ENCODE results near the gene DOCK4.

Gene DOCK4

GRCh38 chr7:112189691-112190090 is 16.5 kb downstream of the DOCK4 start:
- DNase-seq (ENCODE audit: low spot score): no peak

DNA sequence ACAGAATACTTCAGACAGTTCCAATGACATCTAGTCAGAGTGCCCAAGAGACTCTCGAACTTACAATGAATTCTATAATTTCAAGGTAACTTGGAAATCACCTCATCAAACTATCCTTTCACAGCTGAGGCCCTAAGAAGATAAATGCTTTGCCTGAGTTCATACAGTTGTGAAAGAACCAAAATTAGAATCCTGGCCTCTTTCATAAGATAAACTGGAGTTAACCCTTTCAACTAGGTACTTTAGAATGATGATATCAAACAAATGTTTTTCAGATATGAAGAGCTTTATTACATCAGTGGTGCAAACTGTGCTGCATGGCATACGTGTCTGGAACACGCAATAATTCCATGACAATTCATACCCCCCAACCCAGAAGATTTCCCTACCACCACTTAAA is 17.9 kb downstream of the DOCK4 start:
- no peak for DNase-seq (ENCODE audit: low spot score)

DNA sequence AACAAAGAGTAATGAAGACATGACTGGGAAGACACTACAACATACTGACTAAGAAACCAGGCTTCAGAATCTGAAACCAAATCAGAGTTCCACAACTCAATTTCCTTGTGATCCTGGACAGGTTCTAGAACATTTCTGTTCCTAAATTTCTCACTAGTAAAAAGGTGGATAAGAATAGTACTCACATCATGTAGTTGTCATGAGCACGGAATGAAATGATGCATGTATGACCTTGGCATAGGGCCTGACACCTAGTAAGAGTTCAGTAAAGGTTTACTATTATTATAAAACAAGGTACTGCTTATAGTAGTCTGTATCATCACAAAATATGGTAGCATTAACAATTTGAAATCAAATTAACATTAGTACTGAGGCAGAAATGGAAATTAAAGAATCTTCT is 19.9 kb downstream of the DOCK4 start:
- DNase-seq (ENCODE audit: low spot score): no peak

GRCh38 chr7:112185005-112185834 is 21.0 kb downstream of the DOCK4 start:
- no peak for DNase-seq (ENCODE audit: low spot score)

- DNase-seq (ENCODE audit: low spot score): no peak
Observed at GRCh38 chr7:112184455-112184854, 21.7 kb downstream of the DOCK4 start.

- no peak for DNase-seq (ENCODE audit: low spot score)
Observed at GRCh38 chr7:112183266-112183665, 22.9 kb downstream of the DOCK4 start.

GRCh38 chr7:112182749-112183148 is 23.4 kb downstream of the DOCK4 start:
- no peak for DNase-seq (ENCODE audit: low spot score)

GRCh38 chr7:112180223-112180622 is 26.0 kb downstream of the DOCK4 start:
- DNase-seq (ENCODE audit: low spot score): no peak

DNA sequence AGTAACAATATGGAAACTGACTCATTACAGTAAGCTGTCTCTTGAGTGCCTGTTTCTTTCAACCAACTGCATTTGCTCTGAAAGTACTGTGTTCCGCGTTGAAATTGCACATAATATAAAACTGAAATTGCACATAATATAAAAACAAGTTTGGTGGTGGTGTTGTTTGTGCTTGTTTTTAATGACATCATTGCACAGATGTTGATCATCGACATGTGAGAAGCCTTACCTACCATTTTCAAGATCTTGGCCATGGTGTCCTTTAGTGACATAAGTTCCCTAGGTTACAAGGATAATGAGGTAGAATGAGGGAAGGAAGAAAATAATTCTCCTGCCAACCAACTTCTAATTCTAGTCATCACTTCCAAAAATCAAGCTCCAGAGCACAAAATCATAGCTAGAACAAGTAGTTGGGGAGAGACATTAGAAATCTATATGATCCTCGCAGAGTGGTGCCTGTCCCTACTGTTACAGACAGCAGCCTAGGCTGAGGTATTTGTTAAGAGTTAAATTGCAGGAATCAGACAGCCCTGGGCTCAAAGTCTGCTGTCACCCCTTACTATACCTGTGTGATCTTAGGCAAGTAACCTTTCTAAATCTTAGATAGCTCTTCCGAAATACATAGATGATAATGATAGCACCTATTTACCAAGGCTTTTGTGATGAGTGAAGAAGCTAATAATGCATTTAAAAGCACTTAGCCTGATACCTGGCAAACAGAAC is 29.3 kb downstream of the DOCK4 start:
- DNase-seq (ENCODE audit: low spot score): no peak

- DNase-seq (ENCODE audit: low spot score): no peak
Observed at GRCh38 chr7:112176241-112176640, 30.0 kb downstream of the DOCK4 start.

DNA sequence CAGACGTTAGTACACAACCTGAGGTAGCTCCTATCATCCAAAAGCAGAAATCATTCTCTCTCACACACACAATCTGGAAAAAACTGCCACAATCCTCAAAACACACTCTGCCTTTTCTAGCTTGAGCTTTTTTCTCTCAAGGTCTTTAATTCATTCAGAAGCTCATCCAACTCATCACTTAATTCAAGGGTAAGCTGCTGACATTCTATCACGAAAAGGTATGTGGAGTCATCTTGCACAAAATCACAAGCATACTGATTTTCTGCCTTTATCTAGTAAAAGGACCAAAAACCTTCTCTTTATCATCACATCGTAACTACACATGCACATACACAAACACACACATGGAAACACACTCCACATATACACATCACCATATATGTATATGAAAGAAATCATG is 32.0 kb downstream of the DOCK4 start:
- no peak for DNase-seq (ENCODE audit: low spot score)

DNA sequence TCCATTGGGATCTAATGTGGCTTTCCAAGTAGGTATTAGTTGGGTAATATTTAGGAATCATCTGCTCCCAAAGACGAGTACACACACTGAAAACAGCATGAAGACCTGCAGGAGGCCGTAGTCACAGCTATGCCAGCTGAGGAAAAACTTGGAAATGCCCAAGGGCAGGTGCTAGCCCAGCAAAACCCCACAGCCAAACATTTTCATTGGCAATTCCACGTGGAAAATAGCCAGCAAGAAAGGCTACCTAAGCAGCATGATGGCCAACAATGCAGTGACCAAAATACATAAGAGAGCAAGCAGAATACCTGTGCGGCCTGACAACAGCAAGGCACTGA is 32.7 kb downstream of the DOCK4 start:
- no peak for DNase-seq (ENCODE audit: low spot score)

DNA sequence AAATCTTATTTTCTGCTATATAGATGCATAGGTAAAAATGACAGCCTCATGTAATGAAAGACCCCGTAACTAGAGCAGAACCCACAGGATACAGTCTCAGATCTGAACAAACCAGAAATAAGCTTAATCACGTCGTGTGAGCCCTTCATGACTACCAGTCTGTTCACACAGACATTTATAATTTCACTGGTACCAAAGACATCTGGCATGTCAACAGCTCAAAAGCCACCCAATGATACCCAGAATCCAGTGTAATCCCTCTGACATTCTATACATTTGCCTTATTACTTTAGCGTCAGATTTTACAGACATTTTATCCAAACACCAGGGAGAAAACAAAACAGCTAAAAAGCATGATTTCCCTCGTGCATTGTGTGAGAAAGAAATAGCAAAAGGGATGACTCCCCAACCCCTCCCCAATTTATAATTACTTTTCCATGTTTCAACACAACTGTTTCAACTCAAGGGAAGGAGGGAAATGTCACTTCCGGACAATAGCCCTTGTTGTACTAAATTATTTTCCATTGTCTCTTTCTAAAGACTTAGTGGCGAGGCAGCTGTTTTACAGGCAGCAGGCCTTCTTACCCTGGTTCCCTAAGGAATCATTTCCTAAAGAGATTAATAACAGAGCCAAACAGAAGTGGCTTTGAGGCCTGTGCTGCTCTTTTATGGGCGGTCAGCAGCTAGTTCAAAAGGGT is 33.2 kb downstream of the DOCK4 start:
- DNase-seq (ENCODE audit: low spot score): no peak

- no peak for DNase-seq (ENCODE audit: low spot score)
Observed at GRCh38 chr7:112171673-112172072, 34.5 kb downstream of the DOCK4 start.

GRCh38 chr7:112168915-112169314 is 37.3 kb downstream of the DOCK4 start:
- no peak for DNase-seq (ENCODE audit: low spot score)

GRCh38 chr7:112167147-112167546 is 39.1 kb downstream of the DOCK4 start:
- DNase-seq (ENCODE audit: low spot score): no peak

GRCh38 chr7:112162784-112163506 is 43.3 kb downstream of the DOCK4 start:
- DNase-seq (ENCODE audit: low spot score): no peak

DNA sequence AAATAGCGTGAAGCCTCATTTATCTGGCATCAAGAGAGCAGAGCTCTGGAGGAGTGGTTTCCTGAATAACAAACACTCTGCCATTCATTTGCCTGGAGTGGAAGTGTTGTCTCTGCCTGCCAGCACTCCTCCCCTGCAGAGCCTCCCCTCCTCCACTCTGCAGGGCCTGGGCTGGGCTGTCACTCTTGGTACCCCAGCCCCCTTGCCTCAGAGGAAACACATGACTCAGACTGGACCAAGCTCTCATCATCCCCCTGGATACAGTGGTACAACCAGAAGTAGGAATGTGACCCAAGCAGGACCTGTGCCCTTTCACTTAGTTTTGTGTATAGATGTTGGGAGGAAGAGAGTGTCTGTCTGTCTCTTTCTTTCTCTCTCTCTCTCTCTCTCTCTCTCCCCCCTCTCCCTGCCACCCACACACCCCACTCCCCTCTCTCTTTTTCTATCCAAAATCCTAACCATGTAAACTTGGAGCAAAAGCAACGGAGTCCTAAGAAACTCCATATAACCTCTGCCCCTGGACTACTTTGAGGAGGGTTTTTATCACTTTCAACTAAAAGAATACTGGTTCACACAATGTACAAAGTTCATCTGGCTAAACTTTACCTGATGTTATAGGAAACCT is 43.9 kb downstream of the DOCK4 start:
- no peak for DNase-seq (ENCODE audit: low spot score)

- DNase-seq (ENCODE audit: low spot score): no peak
Observed at GRCh38 chr7:112161253-112162141, 44.7 kb downstream of the DOCK4 start.

DNA sequence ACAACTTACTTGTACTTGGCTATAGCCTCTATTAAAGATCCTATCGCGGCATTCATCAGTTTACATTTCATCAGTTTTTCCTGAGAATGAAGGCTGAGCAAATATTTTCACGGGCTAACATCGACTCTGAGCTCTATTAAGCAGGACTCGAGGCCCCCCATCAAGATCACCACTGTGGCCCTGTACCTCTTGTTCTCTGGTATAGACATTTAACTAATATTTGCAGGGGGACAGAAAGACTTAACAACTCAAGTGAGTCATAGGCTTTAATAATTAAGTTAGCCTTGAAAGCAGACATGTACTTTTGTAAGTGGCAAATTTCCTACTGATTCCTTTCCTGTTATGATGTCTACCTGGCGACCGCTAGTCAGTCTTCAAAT is 45.4 kb downstream of the DOCK4 start:
- no peak for DNase-seq (ENCODE audit: low spot score)

Data from NAMALWA (cell line).